Measurements from ENCODE around the gene TRIM7.
"Not testable (repeated sequence)": the region's sequence is repeated elsewhere in the genome, so short reads cannot be mapped to it uniquely, and the experiment has no call there.

The TRIM7 gene

GRCh38 chr5:181146927-181147636, 57.9 kb downstream of the TRIM7 start, which contains the start of gene OR2V2:
TSS of gene OR2V2 (plus strand) at chr5:181147586. CDS start at chr5:181154943, 7,357 bp downstream.
- not testable (repeated sequence) for H3K9me3 ChIP-seq (ENCODE audit: low read length); H3K27me3 ChIP-seq (ENCODE audit: insufficient read depth, low read length); H3K36me3 ChIP-seq (ENCODE audit: insufficient read depth, low read length); H3K4me3 ChIP-seq (ENCODE audit: low read length); H2AFZ ChIP-seq (ENCODE audit: low read depth, low read length); H3K4me1 ChIP-seq (ENCODE audit: insufficient read depth, low read length)

- Histone ChIP-seq H3K36me3 (ENCODE audit: insufficient read depth, low read length) (no peaks in the 10 kb centered on the region), H3K4me1 (ENCODE audit: insufficient read depth, low read length) (no peaks in the 10 kb centered on the region), H3K9me3 (ENCODE audit: low read length) (peaks cover 2% of the 10 kb centered on the region), H3K4me3 (ENCODE audit: low read length) (no peak overlapping the region), H2AFZ (ENCODE audit: low read depth, low read length) (no peak overlapping the region), H3K27me3 (ENCODE audit: insufficient read depth, low read length) (peaks cover 12% of the 10 kb centered on the region)
These were observed 59.9 kb downstream of the TRIM7 start for GRCh38 chr5:181145133-181145532.

All from neuron (in vitro differentiated cells).